GM19452 (cell line): ENCODE results near the gene IRX2.

Experiments
- ATAC-seq: cut with Tn5 transposase; IDR thresholded peaks from one replicate; pipeline ENCODE4 v1.9.1; 2021; ENCODE audit not compliant: unreplicated experiment

The IRX2 gene

GRCh38 chr5:2742921-2743679, 8.4 kb downstream of the IRX2 start:
- ATAC-seq = no peak

DNA sequence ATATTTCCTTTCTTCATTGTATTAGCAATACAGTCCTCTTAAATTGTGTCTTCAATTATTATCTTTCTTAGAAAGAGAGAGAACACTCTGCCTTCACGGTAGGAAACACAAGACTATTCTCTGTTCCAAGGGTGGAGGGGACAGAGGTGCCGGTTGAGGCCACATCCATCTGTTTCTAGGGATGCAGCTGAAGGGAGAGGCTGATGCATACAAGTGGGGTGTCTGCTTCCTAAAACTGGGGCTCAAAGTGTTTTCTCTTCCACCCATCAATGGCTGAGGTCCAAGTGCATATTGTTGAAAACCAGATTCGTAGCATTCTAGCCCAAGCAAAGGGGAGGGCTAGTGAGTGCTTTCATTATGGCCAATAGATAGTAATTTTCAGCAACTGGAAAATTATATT, 9.5 kb downstream of the IRX2 start:
- no peak for ATAC-seq

DNA sequence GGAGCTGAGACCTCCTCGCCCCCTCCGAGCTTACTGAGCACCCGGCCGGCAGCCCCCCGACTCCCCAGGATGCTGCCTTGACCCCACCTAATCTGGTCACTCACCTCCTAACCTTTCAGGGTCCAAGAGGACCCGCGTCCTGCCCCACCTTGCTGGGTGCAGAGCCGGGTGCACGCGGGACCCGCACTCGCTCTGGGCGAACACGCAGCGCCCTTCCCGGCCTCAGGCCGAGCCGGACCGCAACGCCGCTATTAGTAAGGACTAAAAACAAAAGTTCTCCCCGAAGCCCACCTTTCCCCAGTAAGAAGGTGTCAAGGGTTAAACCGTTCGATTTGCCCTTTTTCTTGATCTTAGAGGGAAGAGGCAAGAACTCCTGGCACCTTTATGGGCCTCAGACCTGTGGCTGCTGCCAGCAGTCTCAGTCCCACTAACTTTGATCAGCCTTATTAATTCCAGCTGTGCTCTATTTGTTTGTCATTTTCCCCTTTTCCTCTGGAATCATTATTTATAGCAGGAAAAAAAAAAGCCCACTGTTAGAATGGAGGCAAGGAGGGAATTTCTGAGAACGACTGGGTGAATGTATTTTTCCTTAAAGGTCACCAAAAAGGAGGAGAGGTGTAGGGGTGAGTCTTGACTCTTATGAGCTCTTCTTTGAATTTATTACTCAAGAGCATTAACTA, 10.5 kb downstream of the IRX2 start:
- ATAC-seq = no peak

GRCh38 chr5:2740051-2740875, 11.2 kb downstream of the IRX2 start:
- ATAC-seq = no peak

GRCh38 chr5:2739360-2740050, 12.0 kb downstream of the IRX2 start:
- no peak for ATAC-seq

GRCh38 chr5:2738700-2739359, 12.6 kb downstream of the IRX2 start:
- ATAC-seq = no peak

DNA sequence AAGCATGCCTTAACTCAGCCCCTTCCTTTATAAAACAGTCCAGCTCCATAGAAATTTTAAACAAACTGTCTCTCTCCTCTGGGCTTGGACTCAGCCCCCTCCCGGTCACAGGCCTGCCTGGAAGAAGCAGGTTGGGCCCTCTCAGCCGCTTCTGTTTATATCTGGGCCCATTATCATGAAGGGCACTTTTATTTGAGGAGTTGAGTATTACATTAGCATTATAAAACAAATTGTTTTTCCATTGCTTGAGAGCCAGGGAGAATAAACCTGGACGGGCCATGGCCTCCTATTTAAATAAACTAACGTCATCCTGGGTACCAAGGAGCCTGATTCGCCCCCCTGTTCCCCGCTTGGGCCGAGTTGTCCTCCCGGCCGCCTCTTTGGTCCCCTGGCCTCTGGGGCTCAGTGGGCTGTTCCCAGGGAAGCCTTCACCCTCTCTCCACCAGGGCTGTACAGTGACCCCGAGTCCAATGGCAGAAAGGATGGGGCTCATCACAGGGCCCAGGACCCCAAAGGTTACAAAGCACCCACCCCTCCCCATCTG, 13.2 kb downstream of the IRX2 start:
- no peak for ATAC-seq

- no peak for ATAC-seq
These were observed 14.0 kb downstream of the IRX2 start for GRCh38 chr5:2737273-2738155.

- ATAC-seq = no peak
These were observed 14.6 kb downstream of the IRX2 start for GRCh38 chr5:2736872-2737271.

DNA sequence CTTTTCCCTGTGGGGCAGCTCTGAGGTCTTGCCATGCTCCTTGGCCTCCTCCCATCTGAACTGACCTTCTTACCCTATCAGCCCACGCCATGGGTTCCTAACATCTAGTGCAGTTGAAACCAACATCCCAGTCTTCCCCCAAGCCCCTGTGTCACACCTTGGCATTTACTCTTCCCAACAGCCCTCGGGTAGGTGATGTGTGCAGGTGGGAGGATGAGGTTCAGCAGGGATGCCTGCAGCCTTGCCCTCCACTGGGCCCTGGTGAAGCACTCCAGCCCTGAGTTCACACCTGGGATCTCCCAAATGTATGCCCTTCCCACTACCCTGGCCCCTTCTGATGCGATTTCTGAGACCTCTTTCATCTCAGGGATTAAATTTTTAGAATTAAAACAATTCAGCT, 15.5 kb downstream of the IRX2 start:
- ATAC-seq = no peak

GRCh38 chr5:2732850-2733249, 18.6 kb downstream of the IRX2 start:
- no peak for ATAC-seq

- no peak for ATAC-seq
These were observed 19.5 kb downstream of the IRX2 start for GRCh38 chr5:2732004-2732403.

- no peak for ATAC-seq
These were observed 22.3 kb downstream of the IRX2 start for GRCh38 chr5:2729189-2729588.

GRCh38 chr5:2727550-2727949, 23.9 kb downstream of the IRX2 start:
- no peak for ATAC-seq

GRCh38 chr5:2725980-2726765, 25.3 kb downstream of the IRX2 start:
- no peak for ATAC-seq

DNA sequence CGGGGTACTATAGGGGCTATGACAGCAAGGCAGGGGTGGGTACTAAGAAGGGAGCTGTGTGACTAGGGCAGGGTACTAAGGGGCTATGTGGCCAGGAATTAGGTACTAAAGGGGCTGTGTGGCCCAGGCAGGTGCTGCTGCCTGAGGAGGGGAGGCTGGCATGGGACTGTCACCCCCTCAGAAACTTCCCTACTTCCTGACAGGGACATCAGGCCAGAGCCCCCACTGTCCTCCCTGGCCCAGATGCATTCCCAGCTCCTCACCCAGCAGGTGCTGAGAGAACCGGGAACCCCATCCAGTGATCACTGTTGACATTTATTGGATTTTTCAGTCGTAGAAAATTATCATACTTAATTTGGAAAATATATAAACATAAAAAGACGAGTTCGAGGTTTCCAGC, 26.6 kb downstream of the IRX2 start:
- ATAC-seq = no peak

DNA sequence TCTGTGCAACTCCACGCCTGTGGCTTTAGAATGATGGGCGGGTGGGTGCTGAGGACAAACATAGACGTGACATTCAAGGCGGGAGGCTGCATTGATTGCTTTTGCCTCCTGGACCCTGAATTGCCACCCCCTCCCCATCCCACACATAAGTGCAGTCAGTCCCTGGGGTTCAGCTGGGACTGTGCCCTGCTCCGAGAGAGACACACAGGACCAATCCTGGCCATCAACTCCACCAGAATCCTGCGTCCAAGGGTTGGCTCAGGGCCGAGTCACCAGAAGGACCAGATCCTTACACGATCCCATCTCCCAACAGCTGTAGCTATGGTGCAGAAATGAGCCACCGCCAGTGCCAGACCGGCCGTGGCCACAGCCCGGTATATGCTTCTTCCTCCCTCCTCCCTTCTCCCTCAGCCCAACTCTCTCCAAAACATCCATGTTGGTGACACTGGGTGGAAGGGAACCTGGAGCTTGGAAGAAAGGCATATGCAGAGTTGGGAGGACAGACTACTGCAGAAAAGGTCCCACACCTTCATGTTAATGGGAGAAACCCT, 27.4 kb downstream of the IRX2 start:
- ATAC-seq = no peak

GRCh38 chr5:2722901-2723300, 28.6 kb downstream of the IRX2 start:
- ATAC-seq = no peak
